Fibroblast of skin of right biceps (primary cell): ENCODE measurements around the gene PRELP.
A peak's percentile ranks its signal among the peaks of the same experiment; 100 is the strongest.
"Not testable (repeated sequence)": the region's sequence is repeated elsewhere in the genome, so short reads cannot be mapped to it uniquely, and the experiment has no call there.

Source experiments
- DNase-seq: peaks from one replicate; pipeline ENCODE4 v3.0.0-alpha.2; 2013

PRELP gene

DNA sequence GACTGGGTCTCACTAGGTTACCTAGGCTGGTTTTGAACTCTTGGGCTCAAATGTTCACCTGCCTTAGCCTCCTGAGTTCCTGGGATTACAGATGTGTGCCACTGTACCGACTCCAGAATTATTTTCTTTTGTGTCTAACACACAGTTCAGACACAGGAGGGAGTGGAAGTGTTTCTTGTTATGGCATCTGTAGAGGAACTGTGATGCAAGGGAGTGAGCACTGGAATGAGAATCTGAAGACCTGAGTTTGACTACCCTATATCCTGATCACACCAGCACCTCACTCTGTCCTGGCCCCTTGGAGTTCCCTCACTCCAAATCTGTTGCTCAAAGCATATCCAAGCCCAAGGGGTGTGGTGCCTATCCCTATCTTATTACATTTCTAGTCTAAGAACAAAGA lies 33.5 kb downstream of the PRELP start:
- no peak for DNase-seq

DNA sequence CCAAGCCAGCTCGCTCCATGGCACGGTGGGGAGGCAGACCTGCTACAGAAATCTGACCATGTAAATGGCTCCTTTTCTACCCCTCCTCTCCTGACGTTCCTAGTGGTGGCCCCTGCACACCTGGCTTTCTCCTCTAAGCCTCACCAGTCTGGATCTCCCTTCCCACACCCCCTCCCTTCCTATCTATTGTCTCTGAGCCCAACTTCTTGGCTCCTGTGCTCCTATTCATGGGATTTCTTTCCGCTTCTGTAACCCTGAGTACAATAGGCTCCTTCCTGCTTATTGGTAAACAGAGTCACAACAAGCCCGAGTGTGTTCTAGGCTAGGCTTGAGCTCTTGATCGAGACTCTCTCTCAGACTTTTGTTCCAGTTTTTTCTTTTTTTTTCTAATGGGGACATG lies 35.9 kb downstream of the PRELP start:
- no peak for DNase-seq

DNA sequence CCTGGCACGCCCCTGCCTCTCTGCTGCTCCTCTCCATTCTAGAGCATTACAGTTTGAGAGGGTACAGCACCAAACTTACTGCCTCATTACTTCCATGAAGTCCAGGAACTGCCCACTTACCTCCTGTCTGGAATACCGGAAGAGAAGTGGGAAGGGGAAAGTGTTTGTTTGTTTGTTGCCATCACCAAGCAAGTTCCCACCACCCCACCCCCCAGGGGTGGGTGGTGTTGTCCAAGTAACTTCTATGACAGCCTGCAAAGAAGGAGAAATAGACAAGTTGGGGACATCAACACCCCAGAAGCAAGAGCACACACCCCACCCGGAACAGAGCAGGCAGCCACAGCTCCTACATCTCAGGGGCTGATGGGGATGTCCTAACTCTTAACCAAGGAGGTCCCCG lies 36.3 kb downstream of the PRELP start:
- DNase-seq, result no peak

DNA sequence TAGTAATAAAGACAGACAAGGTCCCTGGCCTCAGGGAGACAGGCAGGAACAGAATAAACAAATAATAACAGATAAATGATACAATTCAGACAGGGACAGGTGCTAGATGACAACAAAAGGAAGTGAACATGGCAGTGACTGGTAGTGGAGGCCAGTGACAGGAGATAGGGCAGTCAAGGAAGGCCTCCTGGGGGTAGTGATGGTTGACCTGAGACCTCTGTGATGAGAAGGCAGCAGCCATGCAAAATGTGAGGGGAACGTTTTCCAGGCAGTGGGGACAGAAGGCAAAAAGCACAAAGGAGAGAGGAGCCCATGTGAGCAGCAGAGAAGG lies 36.9 kb downstream of the PRELP start:
- no peak for DNase-seq

DNA sequence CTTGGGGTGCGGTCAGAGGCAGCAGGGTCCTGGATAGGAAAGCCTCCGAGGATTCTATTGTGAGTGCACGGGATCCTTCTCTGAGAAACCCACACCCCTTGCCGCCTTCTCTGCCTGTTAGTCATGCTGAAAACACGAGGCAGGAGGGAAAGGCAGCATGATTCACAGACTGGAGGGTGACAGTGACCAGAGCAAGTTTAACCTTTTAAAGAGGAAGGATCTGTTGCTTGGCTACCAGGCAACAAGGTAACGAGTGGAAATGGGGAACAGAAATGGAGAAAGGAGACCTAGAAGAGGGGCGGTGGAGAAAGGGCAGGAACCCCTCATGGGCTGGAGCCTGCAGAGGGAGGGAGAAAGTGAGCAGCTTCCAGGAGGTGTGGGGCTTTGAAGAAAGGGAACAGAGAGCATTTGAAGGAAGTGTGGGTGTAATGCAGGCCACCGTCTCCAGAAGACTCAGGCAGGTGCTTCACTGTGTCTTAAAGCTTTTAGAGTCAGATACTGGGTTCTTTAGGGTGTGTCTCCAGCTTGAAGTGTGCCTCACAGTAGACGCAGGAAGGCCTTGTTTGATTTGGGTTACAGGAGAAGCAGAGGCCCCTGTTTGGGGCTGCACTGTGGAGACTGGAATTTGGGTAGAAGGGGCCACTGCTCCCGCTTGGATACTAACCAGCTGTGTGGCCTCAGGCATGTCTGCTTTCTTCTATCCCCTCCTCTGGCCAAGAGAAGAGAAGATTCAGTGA lies 37.4 kb downstream of the PRELP start:
- peak; percentile 97 for DNase-seq

DNA sequence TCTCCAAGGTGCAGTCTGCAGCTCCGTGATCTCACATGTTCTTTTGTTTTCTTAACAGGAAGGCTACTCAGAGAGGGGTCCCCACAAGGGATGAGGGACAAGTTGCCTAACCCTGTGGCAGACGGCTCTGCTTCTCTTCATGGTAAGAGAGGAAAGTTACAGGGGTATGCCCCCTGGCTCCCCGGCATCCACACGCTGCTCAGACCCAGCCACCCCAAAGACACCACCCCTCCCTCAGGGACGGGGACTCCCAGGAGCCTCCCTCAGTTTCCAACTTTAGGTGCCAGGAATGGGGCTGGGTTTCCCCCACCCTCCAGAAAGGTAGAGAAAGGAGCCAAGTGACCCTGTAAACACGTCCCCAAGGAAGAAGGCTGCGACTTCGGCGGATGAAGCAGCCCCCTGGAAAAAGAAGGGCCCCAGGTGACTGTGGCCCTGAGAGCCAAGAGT lies 38.0 kb downstream of the PRELP start:
- no peak for DNase-seq

DNA sequence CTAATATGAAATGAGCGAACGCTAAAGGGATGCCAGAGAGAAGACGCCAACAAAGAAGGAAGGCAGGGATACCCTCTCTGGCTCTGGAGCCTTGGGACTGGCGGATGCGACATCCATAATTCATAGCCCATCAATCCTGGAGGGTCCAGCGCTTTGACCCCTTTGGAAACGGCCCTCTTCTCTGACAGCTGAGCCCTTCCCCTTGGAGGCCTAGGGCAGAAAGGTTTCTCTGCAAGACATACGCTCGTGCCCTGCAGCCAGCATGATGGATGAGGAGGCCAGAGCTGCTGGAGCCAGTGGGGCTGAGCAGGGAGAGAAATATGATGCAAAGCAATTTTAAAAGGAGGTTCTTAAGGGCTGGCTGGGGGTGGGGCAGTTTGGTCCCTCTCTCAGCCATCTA lies 40.6 kb downstream of the PRELP start:
- no peak for DNase-seq

DNA sequence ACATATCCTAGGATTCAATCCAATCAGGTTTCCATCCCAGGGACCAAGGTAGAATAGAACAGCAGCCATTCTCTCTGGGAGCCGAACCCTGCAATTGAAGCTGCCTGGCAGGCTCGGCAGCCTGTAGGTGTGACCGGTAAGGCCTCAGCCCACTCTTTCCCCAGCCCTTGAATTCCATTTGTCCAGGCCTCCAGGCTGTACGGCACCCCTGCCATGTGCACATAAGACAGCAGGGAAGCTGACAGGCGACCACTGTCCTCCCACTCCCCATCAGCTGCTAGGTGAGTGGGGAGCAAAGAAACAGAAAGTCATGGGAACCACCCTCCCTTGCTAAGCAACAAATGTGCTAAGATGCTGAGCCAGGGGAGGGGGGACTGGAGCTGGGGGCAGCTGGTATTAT lies 41.3 kb downstream of the PRELP start:
- no peak for DNase-seq

DNA sequence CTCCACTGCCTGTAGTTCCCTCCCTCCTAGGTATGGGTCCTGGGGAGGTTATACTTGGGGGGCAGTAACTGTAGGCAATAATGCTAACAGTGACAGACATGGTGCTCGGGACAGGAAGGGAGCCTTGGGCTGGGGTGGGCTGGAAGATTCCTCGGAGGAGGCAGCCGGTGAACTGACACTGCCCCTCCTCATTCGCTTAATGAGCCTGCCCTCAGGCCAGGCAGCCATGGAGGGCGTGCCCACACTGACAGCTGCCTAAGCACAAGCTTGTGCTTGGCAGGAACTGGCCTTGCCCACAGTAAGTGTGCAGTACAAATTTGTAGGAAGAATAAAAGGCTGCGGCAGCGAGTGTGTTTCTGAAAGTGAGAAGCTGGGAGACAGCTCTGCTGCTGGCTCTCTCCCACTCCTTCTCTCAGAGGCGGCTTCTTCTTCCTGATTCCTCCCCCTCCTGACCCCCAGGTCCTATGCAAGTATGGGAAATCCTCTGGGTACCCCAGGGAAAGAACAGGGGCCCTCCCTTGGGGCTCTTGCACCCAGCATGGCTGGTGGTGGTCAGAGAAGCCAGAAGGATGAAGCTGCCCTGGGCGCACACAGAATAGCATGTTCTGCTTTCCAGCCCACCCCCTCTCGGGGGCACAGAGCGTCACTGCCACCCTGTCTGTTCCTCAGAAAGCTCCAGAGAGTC lies 42.0 kb downstream of the PRELP start:
- DNase-seq, result no peak

DNA sequence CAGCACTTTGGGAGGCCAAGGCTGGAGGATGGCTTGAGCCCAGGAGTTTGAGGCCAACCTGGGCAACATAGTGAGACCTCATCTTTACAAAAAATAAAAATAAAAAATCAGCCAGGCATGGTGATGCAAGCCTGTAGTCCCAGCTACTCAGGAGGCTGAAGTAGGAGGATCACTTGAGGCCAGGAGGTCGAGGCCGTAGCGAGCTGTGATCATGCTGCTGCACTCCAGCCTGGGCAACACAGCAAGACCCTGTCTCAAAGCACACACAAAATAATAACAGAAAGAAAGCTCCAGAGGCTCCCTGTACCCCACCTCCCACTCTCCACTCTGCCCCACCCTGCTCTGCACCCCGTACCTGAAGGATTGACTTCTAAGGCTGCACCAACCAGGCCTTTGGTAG lies 42.5 kb downstream of the PRELP start:
- not testable (repeated sequence) for DNase-seq

DNA sequence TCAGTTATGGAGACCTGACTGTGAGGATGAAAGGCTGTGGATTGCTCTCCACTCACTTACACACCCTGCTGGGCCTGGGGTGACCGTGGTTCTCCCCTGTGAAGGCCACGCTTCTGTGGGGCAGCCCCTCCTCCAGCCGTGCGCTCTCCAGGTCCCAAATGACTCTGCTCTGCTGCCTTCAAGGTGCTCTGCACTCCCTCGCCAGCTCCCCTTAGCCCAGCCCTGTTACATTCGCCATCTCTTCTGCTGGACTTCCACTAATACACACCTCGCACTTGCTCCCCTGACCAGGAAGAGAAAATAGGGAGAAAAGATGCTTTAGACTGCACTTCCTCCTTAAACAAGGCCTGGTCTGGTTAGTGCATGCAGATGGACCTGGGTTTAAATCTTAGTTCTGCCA lies 42.9 kb downstream of the PRELP start:
- DNase-seq, result no peak

DNA sequence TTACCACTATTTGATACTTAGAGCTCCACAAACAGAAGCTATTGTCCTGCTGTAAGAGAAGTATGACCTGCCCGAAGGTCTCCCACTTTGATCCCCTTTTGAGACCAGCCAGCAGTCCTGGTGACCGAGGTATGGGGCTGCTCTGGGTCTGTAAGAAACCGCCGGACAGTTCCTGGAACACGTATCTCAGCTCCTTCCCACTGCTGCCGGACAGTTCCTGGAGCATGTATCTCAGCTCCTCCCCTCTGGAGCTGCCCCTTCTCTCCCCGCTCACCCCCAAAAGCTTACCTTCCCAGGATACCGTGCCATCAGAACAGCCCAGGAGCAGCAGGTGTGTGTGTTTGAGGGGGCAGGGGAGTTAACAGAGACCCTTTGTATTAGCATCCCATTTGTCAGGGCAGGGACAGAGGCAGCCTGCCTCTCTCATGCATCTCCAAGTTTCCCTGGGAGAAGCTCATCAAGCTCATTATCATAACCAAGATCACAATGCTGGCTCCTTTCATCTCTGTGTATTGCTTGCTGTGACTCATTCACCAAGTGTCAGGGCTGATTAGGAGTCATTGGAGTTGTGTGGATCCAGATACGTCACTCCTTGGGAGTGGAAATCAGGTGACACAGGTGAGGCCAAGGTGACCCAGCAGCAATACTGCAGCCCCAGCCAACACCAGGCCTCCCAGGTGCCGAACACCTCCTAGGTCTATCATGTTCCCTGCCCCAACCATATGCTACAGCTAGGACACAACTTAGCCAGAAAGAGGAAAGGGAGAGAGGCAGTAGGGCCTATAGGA lies 43.6 kb downstream of the PRELP start:
- no peak for DNase-seq

DNA sequence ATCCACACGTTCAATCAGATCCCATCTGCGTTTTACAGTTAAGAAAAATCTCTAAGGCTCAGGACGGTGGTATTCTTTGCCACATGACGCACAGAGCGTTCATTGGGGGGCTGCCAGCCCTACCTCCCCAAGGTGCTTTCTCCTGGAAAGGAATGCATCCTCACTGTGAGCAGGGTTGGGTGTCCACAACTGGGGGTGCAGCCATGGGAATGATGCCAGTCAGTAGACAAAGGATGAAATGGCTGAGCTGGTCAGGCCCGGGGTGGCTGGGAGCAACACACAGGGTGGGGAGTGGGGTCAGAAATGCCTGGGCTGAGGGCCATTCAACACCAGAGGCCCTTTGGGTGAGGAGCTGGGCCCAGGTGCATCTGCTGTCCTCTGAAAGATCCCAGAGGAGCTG lies 44.3 kb downstream of the PRELP start:
- DNase-seq, result no peak

DNA sequence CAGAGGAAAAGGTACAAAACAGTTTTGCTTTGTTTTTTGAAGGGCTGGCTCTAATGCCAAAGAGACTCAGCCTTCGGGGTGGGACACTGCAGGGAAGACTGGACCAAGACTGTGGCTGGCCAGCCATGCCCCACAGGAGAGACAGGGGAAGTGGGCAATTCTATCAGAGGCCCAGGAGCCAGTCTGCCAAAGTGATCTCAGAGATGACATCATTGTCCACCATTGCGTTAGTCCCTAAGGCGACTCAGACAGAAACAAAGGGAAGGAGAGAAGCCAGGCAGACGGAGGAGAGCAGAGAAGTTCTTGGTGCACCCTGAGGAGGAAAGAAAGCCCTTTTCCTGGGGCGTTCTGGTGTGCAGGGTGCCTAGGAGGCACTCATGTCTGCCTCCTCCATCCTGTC lies 44.7 kb downstream of the PRELP start:
- DNase-seq, result peak; percentile 75

DNA sequence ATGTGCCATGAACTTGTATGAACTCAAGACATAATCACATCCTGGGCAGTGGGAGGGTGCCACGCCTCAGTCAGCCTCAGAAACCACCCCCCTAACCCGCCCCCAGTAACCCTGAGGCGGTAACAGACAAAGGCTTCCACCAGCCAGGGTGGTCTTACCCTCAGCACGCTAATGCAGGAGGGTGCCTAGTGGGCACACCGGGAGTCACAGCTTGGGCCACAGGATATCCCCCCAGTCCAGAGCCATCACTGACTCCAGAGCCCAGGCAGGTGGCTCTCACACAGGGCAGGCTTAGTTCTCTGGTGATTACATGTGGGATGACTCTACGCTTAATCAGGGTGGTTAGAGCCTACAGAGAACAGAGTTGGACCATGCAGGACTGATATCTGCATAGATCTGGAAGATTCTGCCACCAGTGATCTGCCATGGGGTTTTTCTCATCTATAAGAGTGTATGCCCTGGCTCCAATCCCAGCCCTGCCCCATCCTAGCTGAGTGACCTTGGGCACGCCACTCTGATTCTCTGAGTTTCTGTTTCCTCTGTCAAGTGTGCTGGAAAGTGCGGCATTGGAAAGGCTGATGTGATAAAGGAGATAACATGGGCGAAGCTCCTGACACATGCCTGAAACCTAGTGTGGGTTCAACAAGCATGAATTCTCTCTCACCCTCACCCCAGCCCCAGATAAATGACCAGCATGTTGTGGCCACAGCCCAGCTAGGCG lies 45.6 kb downstream of the PRELP start:
- DNase-seq, result no peak

DNA sequence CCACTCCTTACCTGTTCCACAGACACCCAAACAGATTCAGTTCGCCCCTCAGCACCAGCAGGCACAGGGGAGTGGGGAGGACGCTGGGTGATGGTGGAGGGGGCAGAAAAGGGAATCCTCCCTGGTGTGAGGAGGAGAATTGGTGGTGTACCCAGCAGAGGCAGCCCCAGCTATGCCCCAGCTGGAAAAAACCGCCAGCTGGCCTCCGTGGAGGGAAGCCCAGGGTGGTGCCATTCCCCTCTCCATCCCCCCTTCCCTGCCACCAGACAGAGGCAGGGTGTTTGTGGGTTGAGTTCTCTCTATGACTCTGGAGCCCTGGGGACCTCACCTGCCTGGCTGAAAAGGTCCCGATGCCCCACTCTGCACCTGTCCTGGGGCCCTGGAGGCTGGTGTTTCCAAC lies 46.2 kb downstream of the PRELP start:
- DNase-seq, result no peak

DNA sequence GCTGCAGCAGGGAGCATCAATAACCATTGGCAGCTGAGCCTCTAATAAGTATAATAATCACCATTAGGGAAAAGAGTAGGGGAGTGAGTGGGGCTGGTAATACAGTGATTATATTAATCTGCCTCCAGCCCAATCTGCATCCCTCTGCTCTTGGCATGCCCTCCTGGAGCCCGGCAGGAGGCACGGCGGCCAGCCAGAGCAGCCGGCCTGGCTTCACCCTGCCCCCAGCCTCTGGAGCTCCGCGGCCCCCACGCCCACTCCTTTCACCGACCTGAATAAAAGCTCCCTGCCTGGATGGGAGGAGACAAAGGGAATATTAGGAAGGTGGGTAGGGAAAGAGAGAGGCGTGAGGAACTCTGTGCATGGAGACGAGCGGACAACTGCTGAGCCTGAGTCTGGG lies 46.6 kb downstream of the PRELP start:
- no peak for DNase-seq

DNA sequence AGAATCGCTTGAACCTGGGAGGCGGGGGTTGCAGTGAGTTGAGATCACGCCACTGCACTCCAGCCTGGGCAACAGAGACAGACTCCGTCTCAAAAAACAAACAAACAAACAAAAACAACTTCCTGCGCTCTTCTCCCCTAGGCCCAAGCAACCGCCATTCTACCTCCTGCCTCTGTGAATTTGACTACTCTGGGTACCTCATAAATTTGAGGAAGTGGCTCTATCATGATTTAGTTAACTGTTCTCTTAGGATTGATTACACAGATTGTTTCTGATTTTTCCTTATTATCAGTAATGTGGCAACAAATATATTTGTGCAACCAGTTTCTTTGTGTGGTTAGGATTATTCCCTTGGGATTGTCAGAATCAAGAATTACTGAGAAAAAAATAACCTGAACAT lies 48.1 kb downstream of the PRELP start:
- DNase-seq, result no peak

DNA sequence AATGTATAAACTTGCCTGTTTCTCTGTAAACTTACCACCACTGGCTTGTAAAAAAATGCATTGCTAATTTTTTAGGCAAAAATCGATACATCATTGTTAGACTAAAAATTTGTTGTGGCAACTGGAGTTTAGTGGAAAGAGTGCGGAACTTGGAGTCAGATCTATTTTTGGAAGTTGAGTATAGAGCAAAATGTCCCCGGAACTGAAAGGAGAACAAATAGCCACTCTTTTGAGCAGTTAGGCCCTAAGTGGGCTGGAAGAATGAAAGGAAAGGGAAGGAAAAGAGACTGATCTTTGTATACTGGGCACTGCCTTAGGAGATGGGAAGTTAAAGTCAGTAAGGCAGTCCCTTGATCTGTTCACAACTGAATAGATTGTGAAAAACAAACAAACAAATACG lies 48.5 kb downstream of the PRELP start:
- DNase-seq, result no peak

DNA sequence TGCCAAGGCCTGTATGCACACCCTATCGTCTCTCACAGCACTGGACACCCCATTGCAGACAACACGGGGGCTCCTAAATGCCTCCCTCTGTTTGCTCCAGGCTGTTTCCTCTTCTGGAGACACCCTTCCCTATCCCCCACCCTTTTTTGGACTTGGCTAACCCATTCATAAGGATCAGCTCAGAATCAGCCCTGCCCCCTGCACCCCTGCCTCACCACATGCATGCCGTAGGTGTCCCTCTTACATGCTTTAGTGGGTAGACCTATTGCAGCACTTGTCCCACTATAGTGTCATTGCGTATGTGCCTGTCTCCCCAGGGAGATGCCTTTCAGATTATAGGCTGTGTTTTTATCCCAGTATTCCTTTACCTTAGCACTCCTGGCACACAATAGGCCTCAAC lies 49.2 kb downstream of the PRELP start:
- DNase-seq, result no peak

DNA sequence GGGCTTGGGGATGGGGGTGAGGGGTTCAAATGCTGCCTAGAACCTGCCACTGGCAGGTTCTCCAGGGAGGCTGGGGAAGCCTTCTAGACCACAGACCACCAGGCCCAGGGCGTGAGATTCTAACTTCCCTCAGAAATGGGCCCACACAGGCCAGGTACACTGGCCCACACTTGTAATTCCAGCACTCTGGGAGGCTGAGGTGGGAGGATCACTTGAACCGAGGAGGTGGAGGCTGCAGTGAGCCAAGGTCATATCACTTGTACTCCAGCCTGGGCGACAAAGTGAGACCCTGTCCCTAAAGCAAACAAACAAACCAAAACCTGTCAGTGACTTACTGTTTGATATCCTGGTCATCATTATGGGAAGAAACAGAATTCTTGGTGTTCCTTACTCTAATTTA lies 50.1 kb downstream of the PRELP start:
- no peak for DNase-seq

DNA sequence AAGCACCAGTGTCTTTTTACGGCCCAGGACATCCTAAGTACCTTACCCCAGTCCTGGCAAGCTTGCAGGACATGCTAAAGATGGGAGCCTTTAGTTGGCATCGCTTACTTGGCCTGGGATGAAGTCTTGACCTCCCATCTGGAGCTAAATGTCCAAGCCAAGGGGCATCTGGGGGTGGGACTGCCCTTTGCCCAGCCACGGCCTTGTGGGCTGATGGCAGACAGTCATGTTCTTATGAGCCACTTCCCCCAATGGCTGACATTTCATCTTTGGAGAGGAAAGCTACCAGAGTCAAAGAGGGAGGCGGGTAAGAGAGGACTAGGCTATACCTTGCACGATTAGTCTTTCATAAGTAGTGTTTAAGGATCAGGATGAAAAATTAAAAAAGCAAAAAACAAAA lies 50.5 kb downstream of the PRELP start:
- DNase-seq, result no peak

DNA sequence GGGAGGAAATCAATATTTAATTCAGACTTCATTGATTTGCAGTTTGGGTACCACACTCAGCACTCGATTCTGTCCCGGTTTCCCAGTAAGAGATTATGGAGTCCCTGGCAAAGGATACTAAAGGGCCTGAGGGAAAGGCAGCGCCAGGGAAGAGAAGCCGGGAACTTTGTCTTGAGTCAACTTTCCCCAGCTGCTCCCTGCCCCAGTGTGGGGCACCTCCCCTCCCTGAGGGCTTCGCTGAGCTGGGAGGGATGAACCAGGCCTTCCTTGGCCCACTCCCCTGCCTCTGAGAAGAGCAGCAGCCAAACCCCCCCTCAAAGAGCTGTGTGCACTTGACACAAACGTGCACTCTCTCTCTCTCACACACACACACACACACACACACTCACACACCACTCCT lies 51.0 kb downstream of the PRELP start:
- DNase-seq, result no peak

DNA sequence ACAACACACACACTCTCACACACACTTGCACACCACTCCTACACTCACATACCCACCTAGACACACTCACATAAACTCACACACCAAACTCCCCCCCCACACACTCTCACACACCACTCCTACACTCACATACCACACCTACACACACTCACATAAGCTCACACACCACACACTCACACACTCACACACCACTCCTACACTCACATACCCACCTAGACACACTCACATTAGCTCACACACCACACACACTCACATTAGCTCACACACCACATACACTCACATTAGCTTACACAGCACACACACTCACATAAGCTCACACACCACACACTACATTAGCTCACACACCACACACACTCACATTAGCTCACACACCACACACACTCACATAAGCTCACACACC lies 51.4 kb downstream of the PRELP start:
- no peak for DNase-seq
